Stomach (tissue), 9 donors: ENCODE data around the gene CELA2A. TPM values are rescaled to one million over a fixed set of nuclear protein-coding genes. Genes with fewer than 3 reads are reported as not detected.

Experiments
- DNase-seq, 2 donors: peaks; one replicate each; pipeline versions ENCODE4 v3.0.0 to v3.0.0-alpha.2; 2013 to 2019
- H3K27ac ChIP-seq, 5 donors: fragments of 200-600 bp in 4 of 5; sonication (generic) in 4 of 5; one replicate each; pipeline ENCODE4 v1.5.1; 2013 to 2019; ENCODE audit warnings: mild to moderate bottlenecking in 1 of 5, moderate library complexity in 1 of 5
- H3K27me3 ChIP-seq, 3 donors: fragments of 200-600 bp; sonication (generic); one replicate each; pipeline ENCODE4 v1.5.1; 2017 to 2019; ENCODE audit warnings: mixed run types in 1 of 3
- H3K36me3 ChIP-seq, 4 donors: fragments of 200-600 bp; sonication (generic); 1 replicate in 3 of 4; 2 replicates in 1 of 4; pipeline ENCODE4 v1.5.1; 2016 to 2019
- H3K4me1 ChIP-seq, 4 donors: fragments of 200-600 bp; sonication (generic); one replicate each; pipeline ENCODE4 v1.5.1; 2016 to 2019
- H3K4me3 ChIP-seq, 4 donors: fragments of 200-600 bp; sonication (generic) in 3 of 4; one replicate each; pipeline ENCODE4 v1.5.1; 2016 to 2019; ENCODE audit warnings: mild to moderate bottlenecking in 1 of 4
- H3K9me3 ChIP-seq, 4 donors: fragments of 200-600 bp; sonication (generic); one replicate each; pipeline ENCODE4 v1.5.1; 2016 to 2019
- CTCF ChIP-seq, 7 experiments: fragments of 450-650 bp in 4 of 7; fragments of 200-600 bp in 3 of 7; sonication (generic) in 3 of 7; IDR thresholded peaks; one replicate each; pipeline ENCODE4 v1.5.1; 2016 to 2019; ENCODE audit warnings: antibody characterized with exemption in 7 of 7, control low read depth in 2 of 7, mild to moderate bottlenecking in 1 of 7
- EP300 ChIP-seq: sonication (generic); formaldehyde crosslinking; IDR thresholded peaks from one replicate; pipeline ENCODE4 v1.6.1; 2017; ENCODE audit warnings: antibody characterized with exemption
- POLR2A ChIP-seq, 4 donors: fragments of 450-650 bp; IDR thresholded peaks; one replicate each; pipeline ENCODE4 v1.6.1; 2016; ENCODE audit warnings: antibody characterized with exemption in 4 of 4, control low read depth in 2 of 4, mild to moderate bottlenecking in 1 of 4, moderate library complexity in 1 of 4
- POLR2AphosphoS5 ChIP-seq, 3 donors: sonication (generic); formaldehyde crosslinking; IDR thresholded peaks; one replicate each; pipeline ENCODE4 v1.6.1; 2016; ENCODE audit warnings: antibody characterized with exemption in 3 of 3
- WGBS, 5 donors: extraction: QIAGEN DNeasy Blood & Tissue Kit in 3 of 5; methylation state at CpG; one replicate each; pipeline versions ENCODE4 v1.1.5 to v1.1.7; 2013 to 2018; 5-methylcytosine and 5-hydroxymethylcytosine counted together
- intact Hi-C: fragments of 100-400 bp; cut with DNase I; formaldehyde crosslinking; loops from one replicate; pipeline ENCODE4 v1.15.1; 2023; ENCODE audit warnings: low total_unique reads
- polyA plus RNA-seq, 3 donors: library from polyadenylated mRNA; stranded (reverse); fragments of 200-250 nt; gene quantifications; one replicate each; pipeline ENCODE4 v1.2.3, GENCODE V29; 2013
- total RNA-seq, 5 donors: library from RNA; depleted of rRNA; stranded (reverse); fragments of >200 nt; gene quantifications; one replicate each; pipeline versions ENCODE4 v1.1.0 to v1.2.3, GENCODE V29; 2014 to 2016
- donor health status: healthy with polysubstance abuse.
- donor health status: Bipolar disorder and iron deficiency.
- donor health status: healthy.

Gene CELA2A
- total and polyA plus RNA-seq, 8 donors, result 0.43 to 3.1 (median 1.1) TPM; not detected in 4

DNA sequence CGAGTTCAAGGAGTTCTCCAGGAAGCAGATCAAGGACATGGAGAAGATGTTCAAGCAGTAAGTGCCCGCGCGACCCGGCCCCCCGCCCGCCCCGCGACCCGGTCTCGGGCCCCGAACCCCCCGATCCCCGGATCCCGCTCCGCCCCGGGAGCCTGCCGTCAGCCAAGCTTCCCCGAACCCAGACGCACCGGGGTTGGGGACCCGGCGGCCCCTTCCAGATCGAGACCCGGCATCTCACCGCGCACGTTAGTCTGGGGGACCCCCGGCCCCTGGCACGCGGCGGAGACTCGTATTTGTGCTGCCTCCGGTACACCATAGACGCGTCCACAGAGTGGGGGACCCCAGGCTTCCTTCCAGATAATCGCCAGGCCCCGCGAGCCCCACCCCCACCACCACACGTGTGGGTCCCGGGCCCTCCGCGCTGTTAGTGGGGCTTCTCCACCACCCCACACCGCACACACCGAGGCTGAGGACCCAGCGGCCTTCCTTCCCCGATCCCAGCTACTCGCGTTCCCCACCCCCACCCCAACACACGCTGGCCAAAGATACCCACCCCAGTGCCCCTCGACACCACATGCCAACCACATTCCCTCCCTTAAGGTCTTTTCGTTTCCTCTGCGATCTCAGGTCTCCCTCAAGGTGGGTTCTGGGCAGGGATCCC is 46.2 kb upstream of the CELA2A start:
- peaks cover 0 to 13% (median 10%) of the 10 kb centered on the region in 4 donors for H3K36me3 ChIP-seq
- no peaks in the 10 kb centered on the region for H3K27me3 ChIP-seq
- peak in 1 of 2 donors; percentile 59 for DNase-seq
- H3K4me1 ChIP-seq, result peaks cover 48 to 69% (median 60%) of the 10 kb centered on the region in 4 donors
- peak overlapping the region; percentile 65 to 88 (median 85) for H3K4me3 ChIP-seq
- intact Hi-C loops, result no loop called here
- WGBS, 5 donors, result 1 to 4% (median 1%) methylated on average over 8 to 53 of the region's 53 CpGs
- no peaks in the 10 kb centered on the region for H3K9me3 ChIP-seq
- TF ChIP-seq POLR2A (IDR thresholded peaks at IDR 0.05) (no peak), EP300 (no peak), POLR2AphosphoS5 (IDR thresholded peaks at IDR 0.05) (no peak), CTCF (IDR thresholded peaks at IDR 0.05) (no peak)
- H3K27ac ChIP-seq, result peak overlapping the region; percentile 83 to 95 (median 93)

- intact Hi-C loops, result no loop called here
- 6 to 13% (median 7%) methylated on average over 11 of the region's 11 CpGs for WGBS, 5 donors
- DNase-seq, result no peak
Measured at GRCh38 chr1:15410884-15411245, 45.7 kb upstream of the CELA2A start.

DNA sequence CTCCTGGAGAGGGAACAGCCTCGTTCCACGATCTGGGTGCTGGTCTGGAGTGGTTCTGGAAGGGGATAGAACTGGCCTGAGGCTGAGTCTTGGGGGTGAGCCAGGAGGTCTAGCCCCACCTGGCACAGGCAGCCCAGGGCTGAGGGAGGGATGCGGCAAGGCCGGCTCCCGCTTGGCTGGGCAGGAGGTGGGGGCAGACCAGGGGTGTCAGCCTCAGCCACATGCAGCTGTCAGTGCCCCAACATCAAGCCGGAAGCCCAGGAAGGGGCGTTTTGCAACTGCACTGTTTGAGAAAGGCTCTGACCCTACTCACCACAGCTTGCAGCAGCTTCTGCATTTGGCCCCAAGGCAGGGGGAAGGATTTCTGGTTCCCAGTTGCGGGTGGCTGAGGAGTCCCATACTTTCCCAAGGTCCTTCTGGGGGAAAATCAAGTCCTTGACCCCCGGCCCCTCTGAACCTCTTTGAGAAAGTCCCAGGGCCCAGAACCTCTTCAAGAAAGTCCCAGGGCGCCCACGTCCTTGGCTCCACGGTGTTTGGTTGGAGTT is 44.9 kb upstream of the CELA2A start:
- 12 to 34% (median 17%) methylated on average over 9 to 12 of the region's 12 CpGs for WGBS, 5 donors
- H3K27me3 ChIP-seq, result no peaks in the 10 kb centered on the region
- H3K27ac ChIP-seq, result peak overlapping the region; percentile 83 to 95 (median 93)
- peaks cover 0 to 13% (median 10%) of the 10 kb centered on the region in 4 donors for H3K36me3 ChIP-seq
- peak overlapping the region; percentile 65 to 88 (median 85) for H3K4me3 ChIP-seq
- DNase-seq, result peak; percentile 65 to 70
- no peaks in the 10 kb centered on the region for H3K9me3 ChIP-seq
- peak in 1 of 3 donors; percentile 15 for TF ChIP-seq POLR2AphosphoS5 (IDR thresholded peaks at IDR 0.05)
- TF ChIP-seq CTCF (IDR thresholded peaks at IDR 0.05), result no peak
- H3K4me1 ChIP-seq, result peaks cover 61 to 81% (median 72%) of the 10 kb centered on the region in 4 donors
- intact Hi-C loops, result no loop called here

More at GRCh38 chr1:15410884-15411245, 45.7 kb upstream of the CELA2A start:
- H3K9me3 ChIP-seq, result no peaks in the 10 kb centered on the region
- H3K27me3 ChIP-seq, result no peaks in the 10 kb centered on the region
- H3K4me3 ChIP-seq, result peak overlapping the region; percentile 65 to 88 (median 85)
- TF ChIP-seq POLR2AphosphoS5 (IDR thresholded peaks at IDR 0.05) (no peak), CTCF (IDR thresholded peaks at IDR 0.05) (no peak), POLR2A (IDR thresholded peaks at IDR 0.05) (no peak), EP300 (no peak)
- H3K4me1 ChIP-seq, result peaks cover 53 to 75% (median 65%) of the 10 kb centered on the region in 4 donors
- H3K36me3 ChIP-seq, result peaks cover 0 to 13% (median 10%) of the 10 kb centered on the region in 4 donors
- peak overlapping the region; percentile 83 to 95 (median 93) for H3K27ac ChIP-seq

DNA sequence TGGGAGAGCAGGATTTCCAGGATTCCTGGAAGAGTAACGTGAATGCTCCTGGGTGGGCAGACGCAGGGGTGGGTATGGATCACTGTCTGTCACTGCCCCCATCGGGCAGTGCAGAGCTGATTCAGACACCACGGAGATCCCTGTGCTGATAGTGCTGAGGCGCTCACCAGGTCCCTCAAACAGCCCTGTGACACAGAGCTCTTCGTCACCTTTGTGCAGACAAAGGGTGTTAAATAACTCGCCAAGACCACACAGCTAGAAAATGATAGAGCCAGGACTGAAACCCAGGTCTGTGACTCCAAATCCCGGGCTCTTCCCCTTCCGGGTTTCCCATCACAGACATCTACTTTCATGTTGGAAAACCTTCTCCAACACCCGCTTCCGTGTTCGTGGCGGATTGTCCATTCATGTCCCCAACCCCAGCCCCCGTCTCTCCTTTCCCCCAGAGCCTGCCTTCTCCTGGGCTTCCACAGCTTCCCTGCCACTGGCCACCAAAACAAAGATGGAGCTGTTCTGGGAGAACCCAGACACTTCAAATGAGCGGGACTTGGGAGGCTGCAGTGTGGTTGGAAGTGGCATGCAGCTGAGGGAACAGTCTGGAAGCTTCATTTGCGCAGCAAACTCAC is 44.2 kb upstream of the CELA2A start:
- intact Hi-C loops, result no loop called here
- peak overlapping the region; percentile 83 to 95 (median 93) for H3K27ac ChIP-seq
- H3K27me3 ChIP-seq, result no peaks in the 10 kb centered on the region
- H3K4me1 ChIP-seq, result peaks cover 68 to 82% (median 76%) of the 10 kb centered on the region in 4 donors
- TF ChIP-seq CTCF (IDR thresholded peaks at IDR 0.05), result no peak
- TF ChIP-seq POLR2A (IDR thresholded peaks at IDR 0.05), result no peak
- no peak for TF ChIP-seq POLR2AphosphoS5 (IDR thresholded peaks at IDR 0.05)
- no peaks in the 10 kb centered on the region for H3K9me3 ChIP-seq
- H3K36me3 ChIP-seq, result peaks cover 0 to 13% (median 10%) of the 10 kb centered on the region in 4 donors
- 26 to 61% (median 48%) methylated on average over 12 to 16 of the region's 16 CpGs for WGBS, 5 donors
- H3K4me3 ChIP-seq, result peak overlapping the region; percentile 65 to 88 (median 85)
- no peak for DNase-seq
